ENCODE data around the gene HUWE1. TPM values are rescaled to one million over a fixed set of nuclear protein-coding genes. Genes with fewer than 3 reads are reported as not detected.

Gene HUWE1
- total and polyA plus RNA-seq, 2 donors from 2014 or later: 34.2 to 203 TPM

GRCh38 chrX:53595266-53595810, 91.2 kb downstream of the HUWE1 start:
- Histone ChIP-seq H3K9me3 (ENCODE audit: control insufficient read depth in 2 of 3, insufficient read depth in 1 of 3, low read length in 3 of 3) (no peaks in the 10 kb centered on the region), H3K36me3 (ENCODE audit: control insufficient read depth in 2 of 3, insufficient read depth in 3 of 3, low read length in 3 of 3) (peaks cover 10 to 55% (median 30%) of the 10 kb centered on the region in 3 donors), H3K4me3 (ENCODE audit: low read length in 3 of 3) (no peak overlapping the region), H3K27ac (ENCODE audit: low read depth in 2 of 2, low read length in 2 of 2) (no peak overlapping the region), H3K9ac (ENCODE audit: low read length in 3 of 3) (no peak overlapping the region), H3K4me1 (ENCODE audit: control insufficient read depth in 2 of 3, insufficient read depth in 2 of 3, low read depth in 1 of 3, low read length in 3 of 3) (no peaks in the 10 kb centered on the region), H3K27me3 (ENCODE audit: control insufficient read depth, insufficient read depth, low read length) (peaks cover 6% of the 10 kb centered on the region)
- no peak for TF ChIP-seq CTCF (IDR thresholded peaks at IDR 0.05; ENCODE audit: borderline replicate concordance, extremely low read depth, insufficient read depth)
- FAIRE-seq (no peak), DNase-seq (no peak)
- intact Hi-C loops (cut with DNase I): no loop called here

GRCh38 chrX:53594354-53594753, 92.2 kb downstream of the HUWE1 start:
- Histone ChIP-seq H3K27ac (ENCODE audit: low read depth in 2 of 2, low read length in 2 of 2) (no peak overlapping the region), H3K36me3 (ENCODE audit: control insufficient read depth in 2 of 3, insufficient read depth in 3 of 3, low read length in 3 of 3) (peaks cover 8 to 58% (median 30%) of the 10 kb centered on the region in 3 donors), H3K4me1 (ENCODE audit: control insufficient read depth in 2 of 3, insufficient read depth in 2 of 3, low read depth in 1 of 3, low read length in 3 of 3) (no peaks in the 10 kb centered on the region), H3K9ac (ENCODE audit: low read length in 3 of 3) (no peak overlapping the region), H3K9me3 (ENCODE audit: control insufficient read depth in 2 of 3, insufficient read depth in 1 of 3, low read length in 3 of 3) (no peaks in the 10 kb centered on the region), H3K4me3 (ENCODE audit: low read length in 3 of 3) (no peak overlapping the region), H3K27me3 (ENCODE audit: control insufficient read depth, insufficient read depth, low read length) (peaks cover 10% of the 10 kb centered on the region)
- intact Hi-C loops (cut with DNase I): no loop called here
- FAIRE-seq: no peak
- DNase-seq: no peak
- TF ChIP-seq CTCF (IDR thresholded peaks at IDR 0.05; ENCODE audit: borderline replicate concordance, extremely low read depth, insufficient read depth): no peak

- DNase-seq (no peak), FAIRE-seq (no peak)
- intact Hi-C loops (cut with DNase I): no loop called here
- TF ChIP-seq CTCF (IDR thresholded peaks at IDR 0.05; ENCODE audit: borderline replicate concordance, extremely low read depth, insufficient read depth): no peak
- H3K9ac ChIP-seq (ENCODE audit: low read length in 3 of 3): no peak overlapping the region
- no peaks in the 10 kb centered on the region for H3K4me1 ChIP-seq (ENCODE audit: control insufficient read depth in 2 of 3, insufficient read depth in 2 of 3, low read depth in 1 of 3, low read length in 3 of 3)
- H3K9me3 ChIP-seq (ENCODE audit: control insufficient read depth in 2 of 3, insufficient read depth in 1 of 3, low read length in 3 of 3): no peaks in the 10 kb centered on the region
- H3K27ac ChIP-seq (ENCODE audit: low read depth in 2 of 2, low read length in 2 of 2): no peak overlapping the region
- no peak overlapping the region for H3K4me3 ChIP-seq (ENCODE audit: low read length in 3 of 3)
- peaks cover 19 to 84% (median 43%) of the 10 kb centered on the region in 3 donors for H3K36me3 ChIP-seq (ENCODE audit: control insufficient read depth in 2 of 3, insufficient read depth in 3 of 3, low read length in 3 of 3)
- H3K27me3 ChIP-seq (ENCODE audit: control insufficient read depth, insufficient read depth, low read length): peaks cover 8% of the 10 kb centered on the region
Measured at GRCh38 chrX:53587795-53588420, 98.6 kb downstream of the HUWE1 start.
